SH-SY5Y (cell line): ENCODE measurements around the gene HPN.

Experiments used
- GATA2 ChIP-seq: IDR thresholded peaks from 2 replicates; pipeline ENCODE4 v1.6.1; 2011; ENCODE audit warnings: mild to moderate bottlenecking, low read depth, low read length
- GATA3 ChIP-seq: IDR thresholded peaks from 2 replicates; pipeline ENCODE4 v1.6.1; 2011; ENCODE audit warnings: low read depth, mild to moderate bottlenecking, low read length, moderate library complexity

DNA sequence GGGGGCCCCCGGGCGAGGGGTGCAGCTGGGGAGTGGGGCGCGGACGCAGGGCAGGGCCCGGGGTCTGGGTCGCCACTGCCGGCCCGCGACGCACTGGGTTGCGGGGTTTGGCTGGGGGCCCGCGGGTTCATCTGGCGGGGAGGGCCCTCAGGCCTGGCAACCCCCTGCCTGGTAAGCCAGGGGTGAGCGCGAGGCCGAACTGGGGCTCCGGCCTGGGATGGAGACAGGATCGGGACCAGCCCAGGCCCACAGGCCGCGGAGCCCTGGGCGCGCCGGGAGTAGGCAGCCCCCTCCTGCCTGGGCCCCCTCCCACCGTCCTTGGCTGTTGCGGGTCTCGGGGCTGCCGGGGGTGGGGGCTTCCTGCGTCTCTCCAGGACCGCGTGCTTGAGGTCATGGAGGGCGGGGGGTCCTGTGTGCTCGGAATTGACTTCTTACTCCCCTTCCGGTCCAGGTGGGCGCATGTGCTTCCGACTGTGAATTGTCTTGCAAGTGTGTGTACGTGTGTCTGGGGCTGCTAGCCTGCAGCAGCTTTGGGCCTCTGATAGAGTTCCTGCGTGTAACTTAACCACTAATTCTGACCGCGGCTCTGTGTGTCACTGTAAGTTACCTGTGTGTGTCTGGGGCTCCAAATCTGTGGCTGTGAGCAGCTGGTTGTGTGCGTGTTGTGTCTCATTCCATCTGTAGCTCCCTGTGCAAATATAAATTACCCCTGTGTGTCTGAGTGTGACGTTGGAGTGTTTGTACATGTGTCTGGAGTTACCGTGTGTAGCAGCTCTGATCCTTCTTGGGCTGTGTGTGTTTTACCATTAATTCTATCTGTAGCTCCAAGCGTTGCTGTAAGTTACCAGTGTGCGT is 40.6 kb upstream of the HPN start:
- no peak for TF ChIP-seq GATA2
- no peak for TF ChIP-seq GATA3
